ENCODE measurements around the gene C10orf90.

C10orf90 gene

DNA sequence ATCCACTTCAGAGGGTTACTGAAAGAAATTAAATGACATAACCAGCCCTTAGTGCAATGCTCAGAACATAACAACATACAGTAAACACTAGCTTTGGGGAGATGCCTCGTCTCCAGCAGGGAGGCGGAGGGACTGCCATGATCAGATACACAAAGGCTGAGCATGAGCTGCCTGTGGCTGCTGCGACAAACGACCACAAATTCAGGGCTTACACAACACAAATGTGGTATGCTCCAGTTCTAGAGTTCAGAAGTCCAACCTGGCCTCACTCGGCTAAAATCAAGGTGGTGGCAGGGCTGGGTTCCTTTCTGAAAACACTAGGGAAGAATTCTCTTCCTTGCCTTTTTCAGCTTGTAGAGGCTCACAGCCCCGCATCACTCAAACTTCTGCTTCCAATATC lies 154.0 kb downstream of the C10orf90 start:
- TF ChIP-seq, protein P1, sequence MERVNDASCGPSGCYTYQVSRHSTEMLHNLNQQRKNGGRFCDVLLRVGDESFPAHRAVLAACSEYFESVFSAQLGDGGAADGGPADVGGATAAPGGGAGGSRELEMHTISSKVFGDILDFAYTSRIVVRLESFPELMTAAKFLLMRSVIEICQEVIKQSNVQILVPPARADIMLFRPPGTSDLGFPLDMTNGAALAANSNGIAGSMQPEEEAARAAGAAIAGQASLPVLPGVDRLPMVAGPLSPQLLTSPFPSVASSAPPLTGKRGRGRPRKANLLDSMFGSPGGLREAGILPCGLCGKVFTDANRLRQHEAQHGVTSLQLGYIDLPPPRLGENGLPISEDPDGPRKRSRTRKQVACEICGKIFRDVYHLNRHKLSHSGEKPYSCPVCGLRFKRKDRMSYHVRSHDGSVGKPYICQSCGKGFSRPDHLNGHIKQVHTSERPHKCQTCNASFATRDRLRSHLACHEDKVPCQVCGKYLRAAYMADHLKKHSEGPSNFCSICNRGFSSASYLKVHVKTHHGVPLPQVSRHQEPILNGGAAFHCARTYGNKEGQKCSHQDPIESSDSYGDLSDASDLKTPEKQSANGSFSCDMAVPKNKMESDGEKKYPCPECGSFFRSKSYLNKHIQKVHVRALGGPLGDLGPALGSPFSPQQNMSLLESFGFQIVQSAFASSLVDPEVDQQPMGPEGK (CRISPR knock-in tag; IDR thresholded peaks at IDR 0.05; ENCODE audit: borderline replicate concordance): no peak
- TF ChIP-seq ZFP30 (CRISPR knock-in tag; IDR thresholded peaks at IDR 0.05) (no peak), ARNTL (CRISPR knock-in tag; IDR thresholded peaks at IDR 0.05; ENCODE audit: borderline replicate concordance, low read depth) (no peak), ZNF565 (CRISPR knock-in tag; conservative IDR thresholded peaks at IDR 0.05; ENCODE audit: low read depth) (no peak), ZNF70 (CRISPR knock-in tag; IDR thresholded peaks at IDR 0.05) (no peak), GLIS3 (CRISPR knock-in tag; IDR thresholded peaks at IDR 0.05) (no peak)
- TF ChIP-seq, protein P2, sequence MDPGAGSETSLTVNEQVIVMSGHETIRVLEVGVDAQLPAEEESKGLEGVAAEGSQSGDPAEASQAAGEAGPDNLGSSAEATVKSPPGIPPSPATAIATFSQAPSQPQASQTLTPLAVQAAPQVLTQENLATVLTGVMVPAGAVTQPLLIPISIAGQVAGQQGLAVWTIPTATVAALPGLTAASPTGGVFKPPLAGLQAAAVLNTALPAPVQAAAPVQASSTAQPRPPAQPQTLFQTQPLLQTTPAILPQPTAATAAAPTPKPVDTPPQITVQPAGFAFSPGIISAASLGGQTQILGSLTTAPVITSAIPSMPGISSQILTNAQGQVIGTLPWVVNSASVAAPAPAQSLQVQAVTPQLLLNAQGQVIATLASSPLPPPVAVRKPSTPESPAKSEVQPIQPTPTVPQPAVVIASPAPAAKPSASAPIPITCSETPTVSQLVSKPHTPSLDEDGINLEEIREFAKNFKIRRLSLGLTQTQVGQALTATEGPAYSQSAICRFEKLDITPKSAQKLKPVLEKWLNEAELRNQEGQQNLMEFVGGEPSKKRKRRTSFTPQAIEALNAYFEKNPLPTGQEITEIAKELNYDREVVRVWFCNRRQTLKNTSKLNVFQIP (CRISPR knock-in tag; IDR thresholded peaks at IDR 0.05; ENCODE audit: borderline replicate concordance, low read depth): no peak

DNA sequence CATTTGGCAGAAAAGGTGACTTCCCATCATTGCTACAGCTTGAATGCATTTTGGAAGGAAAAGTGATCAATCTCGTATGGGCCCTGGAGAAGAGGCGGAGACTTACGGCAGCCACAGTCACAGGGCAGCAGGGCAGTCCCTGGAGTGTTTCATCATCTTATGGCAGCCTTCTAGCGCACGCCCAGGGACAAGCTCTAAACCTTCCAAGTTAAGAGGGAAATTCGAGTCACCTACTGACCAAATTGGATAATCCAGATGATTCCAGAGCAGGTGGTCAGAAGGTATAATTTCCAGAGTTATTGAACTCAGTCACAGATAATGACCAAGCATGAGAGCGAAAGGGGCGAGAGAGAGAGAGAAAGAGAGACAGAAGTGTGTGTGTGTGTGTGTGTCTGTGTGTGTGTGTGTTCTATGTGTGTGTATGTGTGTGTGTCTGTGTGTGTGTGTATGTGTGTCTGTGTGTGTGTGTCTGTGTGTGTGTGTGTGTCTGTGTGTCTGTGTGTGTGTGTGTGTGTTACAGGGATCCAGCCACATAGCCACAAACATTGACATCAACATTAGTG lies 158.5 kb downstream of the C10orf90 start:
- no peak for TF ChIP-seq PPARA (CRISPR knock-in tag; IDR thresholded peaks at IDR 0.05; ENCODE audit: borderline replicate concordance)
- TF ChIP-seq, protein P3, sequence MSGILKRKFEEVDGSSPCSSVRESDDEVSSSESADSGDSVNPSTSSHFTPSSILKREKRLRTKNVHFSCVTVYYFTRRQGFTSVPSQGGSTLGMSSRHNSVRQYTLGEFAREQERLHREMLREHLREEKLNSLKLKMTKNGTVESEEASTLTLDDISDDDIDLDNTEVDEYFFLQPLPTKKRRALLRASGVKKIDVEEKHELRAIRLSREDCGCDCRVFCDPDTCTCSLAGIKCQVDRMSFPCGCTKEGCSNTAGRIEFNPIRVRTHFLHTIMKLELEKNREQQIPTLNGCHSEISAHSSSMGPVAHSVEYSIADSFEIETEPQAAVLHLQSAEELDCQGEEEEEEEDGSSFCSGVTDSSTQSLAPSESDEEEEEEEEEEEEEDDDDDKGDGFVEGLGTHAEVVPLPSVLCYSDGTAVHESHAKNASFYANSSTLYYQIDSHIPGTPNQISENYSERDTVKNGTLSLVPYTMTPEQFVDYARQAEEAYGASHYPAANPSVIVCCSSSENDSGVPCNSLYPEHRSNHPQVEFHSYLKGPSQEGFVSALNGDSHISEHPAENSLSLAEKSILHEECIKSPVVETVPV (CRISPR knock-in tag; IDR thresholded peaks at IDR 0.05): no peak
- no peak for TF ChIP-seq OSR1 (CRISPR knock-in tag; IDR thresholded peaks at IDR 0.05)
- ATAC-seq: no peak

More for the DNA sequence above, 154.0 kb downstream of the C10orf90 start:
- ATAC-seq: no peak

DNA sequence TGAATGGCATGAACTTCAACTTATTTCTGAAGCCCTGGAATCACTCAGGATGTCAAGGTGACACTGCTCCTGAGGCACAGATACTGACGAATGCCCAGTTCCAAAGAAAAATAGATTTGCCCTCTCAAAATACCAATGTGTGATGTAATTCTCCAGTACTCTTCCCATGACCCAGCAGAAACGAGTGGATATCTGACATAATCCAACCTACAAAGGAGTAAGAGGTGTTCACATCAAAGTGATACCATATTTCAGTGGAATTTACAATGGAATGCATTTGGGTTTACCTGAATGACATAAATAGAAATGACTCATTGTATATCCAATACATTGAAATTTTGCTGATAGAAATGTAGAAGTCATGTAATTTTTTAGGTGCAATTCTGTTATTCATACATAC lies 161.3 kb downstream of the C10orf90 start:
- TF ChIP-seq BACH2 (CRISPR knock-in tag; IDR thresholded peaks at IDR 0.05; ENCODE audit: borderline replicate concordance): no peak
- no peak for TF ChIP-seq ESRRG (CRISPR knock-in tag; IDR thresholded peaks at IDR 0.05)
- no peak for TF ChIP-seq SNAI2 (CRISPR knock-in tag; IDR thresholded peaks at IDR 0.05)
- no peak for ATAC-seq

DNA sequence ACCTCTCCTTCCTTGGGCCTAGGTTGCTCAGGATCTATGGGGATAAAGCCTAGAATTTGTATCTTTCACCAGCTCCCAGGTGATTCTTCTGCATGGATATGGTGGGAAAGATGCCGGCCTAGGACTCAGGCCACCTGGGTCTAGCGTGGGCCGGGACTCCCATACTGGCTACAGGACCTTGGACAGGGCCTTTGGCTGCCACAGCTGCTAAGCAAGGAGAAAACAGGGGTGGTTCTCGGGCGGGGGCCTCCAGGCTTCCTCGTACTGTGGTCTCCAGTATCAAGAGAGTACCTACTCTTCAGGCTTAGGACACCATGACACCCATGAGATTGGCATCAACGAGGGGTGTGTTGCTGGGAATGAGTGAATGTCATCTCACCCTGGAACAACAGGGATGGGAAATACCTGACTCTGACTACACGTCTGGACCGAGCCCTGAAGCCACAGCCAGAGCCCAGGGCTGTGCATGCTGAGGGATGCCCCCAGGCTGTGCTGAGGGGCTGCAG lies 161.9 kb downstream of the C10orf90 start:
- no peak for TF ChIP-seq ZNF70 (CRISPR knock-in tag; IDR thresholded peaks at IDR 0.05)
- no peak for ATAC-seq

DNA sequence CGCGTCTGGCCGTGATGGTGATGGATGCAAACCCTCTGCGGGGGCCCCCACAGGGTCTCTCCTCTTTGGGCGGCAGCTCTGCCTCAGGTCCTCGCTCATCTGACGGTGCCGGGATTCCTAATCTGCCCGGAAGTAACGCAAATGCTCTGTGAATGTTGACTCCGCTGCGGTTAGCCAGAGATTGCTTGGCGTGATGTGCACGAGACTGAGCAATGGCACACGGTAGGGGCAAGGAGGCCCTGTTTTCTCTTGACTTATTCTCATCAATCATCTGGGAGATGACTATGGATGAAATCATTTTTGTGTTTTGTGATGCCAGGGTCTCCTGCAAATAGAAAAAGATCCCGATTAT lies 165.8 kb downstream of the C10orf90 start:
- TF ChIP-seq ESRRG (CRISPR knock-in tag; IDR thresholded peaks at IDR 0.05) (no peak), ZNF8 (CRISPR knock-in tag; IDR thresholded peaks at IDR 0.05) (no peak), CSDC2 (CRISPR knock-in tag; IDR thresholded peaks at IDR 0.05) (no peak), PPARA (CRISPR knock-in tag; IDR thresholded peaks at IDR 0.05; ENCODE audit: borderline replicate concordance) (no peak), ARNTL (CRISPR knock-in tag; IDR thresholded peaks at IDR 0.05; ENCODE audit: borderline replicate concordance, low read depth) (no peak), ZNF70 (CRISPR knock-in tag; IDR thresholded peaks at IDR 0.05) (no peak), ZNF565 (CRISPR knock-in tag; conservative IDR thresholded peaks at IDR 0.05; ENCODE audit: low read depth) (no peak), RARB (CRISPR knock-in tag; IDR thresholded peaks at IDR 0.05) (no peak), BACH2 (CRISPR knock-in tag; IDR thresholded peaks at IDR 0.05; ENCODE audit: borderline replicate concordance) (no peak), TCF4 (CRISPR knock-in tag; IDR thresholded peaks at IDR 0.05; ENCODE audit: borderline replicate concordance) (no peak), ZFP30 (CRISPR knock-in tag; IDR thresholded peaks at IDR 0.05) (no peak), ISL1 (CRISPR knock-in tag; IDR thresholded peaks at IDR 0.05) (no peak)
- TF ChIP-seq, protein P4, sequence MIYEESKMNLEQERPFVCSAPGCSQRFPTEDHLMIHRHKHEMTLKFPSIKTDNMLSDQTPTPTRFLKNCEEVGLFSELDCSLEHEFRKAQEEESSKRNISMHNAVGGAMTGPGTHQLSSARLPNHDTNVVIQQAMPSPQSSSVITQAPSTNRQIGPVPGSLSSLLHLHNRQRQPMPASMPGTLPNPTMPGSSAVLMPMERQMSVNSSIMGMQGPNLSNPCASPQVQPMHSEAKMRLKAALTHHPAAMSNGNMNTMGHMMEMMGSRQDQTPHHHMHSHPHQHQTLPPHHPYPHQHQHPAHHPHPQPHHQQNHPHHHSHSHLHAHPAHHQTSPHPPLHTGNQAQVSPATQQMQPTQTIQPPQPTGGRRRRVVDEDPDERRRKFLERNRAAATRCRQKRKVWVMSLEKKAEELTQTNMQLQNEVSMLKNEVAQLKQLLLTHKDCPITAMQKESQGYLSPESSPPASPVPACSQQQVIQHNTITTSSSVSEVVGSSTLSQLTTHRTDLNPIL (CRISPR knock-in tag; IDR thresholded peaks at IDR 0.05; ENCODE audit: low read depth): no peak
- TF ChIP-seq, protein P3 (CRISPR knock-in tag; IDR thresholded peaks at IDR 0.05): no peak
- TF ChIP-seq, protein P5, sequence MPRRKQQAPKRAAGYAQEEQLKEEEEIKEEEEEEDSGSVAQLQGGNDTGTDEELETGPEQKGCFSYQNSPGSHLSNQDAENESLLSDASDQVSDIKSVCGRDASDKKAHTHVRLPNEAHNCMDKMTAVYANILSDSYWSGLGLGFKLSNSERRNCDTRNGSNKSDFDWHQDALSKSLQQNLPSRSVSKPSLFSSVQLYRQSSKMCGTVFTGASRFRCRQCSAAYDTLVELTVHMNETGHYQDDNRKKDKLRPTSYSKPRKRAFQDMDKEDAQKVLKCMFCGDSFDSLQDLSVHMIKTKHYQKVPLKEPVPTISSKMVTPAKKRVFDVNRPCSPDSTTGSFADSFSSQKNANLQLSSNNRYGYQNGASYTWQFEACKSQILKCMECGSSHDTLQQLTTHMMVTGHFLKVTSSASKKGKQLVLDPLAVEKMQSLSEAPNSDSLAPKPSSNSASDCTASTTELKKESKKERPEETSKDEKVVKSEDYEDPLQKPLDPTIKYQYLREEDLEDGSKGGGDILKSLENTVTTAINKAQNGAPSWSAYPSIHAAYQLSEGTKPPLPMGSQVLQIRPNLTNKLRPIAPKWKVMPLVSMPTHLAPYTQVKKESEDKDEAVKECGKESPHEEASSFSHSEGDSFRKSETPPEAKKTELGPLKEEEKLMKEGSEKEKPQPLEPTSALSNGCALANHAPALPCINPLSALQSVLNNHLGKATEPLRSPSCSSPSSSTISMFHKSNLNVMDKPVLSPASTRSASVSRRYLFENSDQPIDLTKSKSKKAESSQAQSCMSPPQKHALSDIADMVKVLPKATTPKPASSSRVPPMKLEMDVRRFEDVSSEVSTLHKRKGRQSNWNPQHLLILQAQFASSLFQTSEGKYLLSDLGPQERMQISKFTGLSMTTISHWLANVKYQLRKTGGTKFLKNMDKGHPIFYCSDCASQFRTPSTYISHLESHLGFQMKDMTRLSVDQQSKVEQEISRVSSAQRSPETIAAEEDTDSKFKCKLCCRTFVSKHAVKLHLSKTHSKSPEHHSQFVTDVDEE (CRISPR knock-in tag; IDR thresholded peaks at IDR 0.05): no peak
- TF ChIP-seq, protein P2 (CRISPR knock-in tag; IDR thresholded peaks at IDR 0.05; ENCODE audit: borderline replicate concordance, low read depth): no peak
- no peak for ATAC-seq
